ENCODE measurements around the gene DCUN1D1.

The DCUN1D1 gene

GRCh38 chr3:182892226-182892625 is 88.1 kb downstream of the DCUN1D1 start:
- DNase-seq (ENCODE audit: low spot score): no peak

- DNase-seq (ENCODE audit: low spot score): no peak
These were observed 89.0 kb downstream of the DCUN1D1 start for GRCh38 chr3:182891364-182891763.

GRCh38 chr3:182889948-182890629 is 90.2 kb downstream of the DCUN1D1 start:
- no peak for DNase-seq (ENCODE audit: low spot score)
